Measurements from ENCODE around the gene SH3PXD2A.
A peak's percentile ranks its signal among the peaks of the same experiment; 100 is the strongest.
"Not testable (repeated sequence)": the region's sequence is repeated elsewhere in the genome, so short reads cannot be mapped to it uniquely, and the experiment has no call there.

SH3PXD2A gene

GRCh38 chr10:103745341-103746247, 109.8 kb downstream of the SH3PXD2A start:
- no peak for DNase-seq (ENCODE audit: low read depth)

GRCh38 chr10:103742824-103743223, 112.6 kb downstream of the SH3PXD2A start:
- no peak for DNase-seq (ENCODE audit: low read depth)

- no peak for DNase-seq (ENCODE audit: low read depth)
These were observed 114.8 kb downstream of the SH3PXD2A start for GRCh38 chr10:103740611-103741010.

GRCh38 chr10:103739039-103739764, 116.2 kb downstream of the SH3PXD2A start:
- peak; percentile 52 for DNase-seq (ENCODE audit: low read depth)

GRCh38 chr10:103737735-103738367, 117.5 kb downstream of the SH3PXD2A start:
- DNase-seq (ENCODE audit: low read depth): no peak

GRCh38 chr10:103736763-103737162, 118.6 kb downstream of the SH3PXD2A start:
- DNase-seq (ENCODE audit: low read depth): no peak

- DNase-seq (ENCODE audit: low read depth): no peak
These were observed 119.3 kb downstream of the SH3PXD2A start for GRCh38 chr10:103736044-103736443.

- no peak for DNase-seq (ENCODE audit: low read depth)
These were observed 120.6 kb downstream of the SH3PXD2A start for GRCh38 chr10:103734731-103735130.

- no peak for DNase-seq (ENCODE audit: low read depth)
These were observed 122.3 kb downstream of the SH3PXD2A start for GRCh38 chr10:103733045-103733419.

GRCh38 chr10:103732339-103733044, 122.9 kb downstream of the SH3PXD2A start:
- DNase-seq (ENCODE audit: low read depth): no peak

GRCh38 chr10:103731609-103732270, 123.6 kb downstream of the SH3PXD2A start:
- DNase-seq (ENCODE audit: low read depth): no peak

GRCh38 chr10:103731026-103731425, 124.3 kb downstream of the SH3PXD2A start:
- DNase-seq (ENCODE audit: low read depth): not testable (repeated sequence)

GRCh38 chr10:103729851-103730250, 125.5 kb downstream of the SH3PXD2A start:
- DNase-seq (ENCODE audit: low read depth): no peak

GRCh38 chr10:103727991-103728689, 127.2 kb downstream of the SH3PXD2A start:
- DNase-seq (ENCODE audit: low read depth): no peak

- no peak for DNase-seq (ENCODE audit: low read depth)
These were observed 127.8 kb downstream of the SH3PXD2A start for GRCh38 chr10:103727546-103727963.

- no peak for DNase-seq (ENCODE audit: low read depth)
These were observed 128.7 kb downstream of the SH3PXD2A start for GRCh38 chr10:103726637-103727036.

- DNase-seq (ENCODE audit: low read depth): no peak
These were observed 130.1 kb downstream of the SH3PXD2A start for GRCh38 chr10:103725242-103725641.

GRCh38 chr10:103724771-103725170, 130.6 kb downstream of the SH3PXD2A start:
- DNase-seq (ENCODE audit: low read depth): no peak

- no peak for DNase-seq (ENCODE audit: low read depth)
These were observed 131.3 kb downstream of the SH3PXD2A start for GRCh38 chr10:103724074-103724473.

- DNase-seq (ENCODE audit: low read depth): no peak
These were observed 131.8 kb downstream of the SH3PXD2A start for GRCh38 chr10:103723557-103723956.

- DNase-seq (ENCODE audit: low read depth): no peak
These were observed 132.7 kb downstream of the SH3PXD2A start for GRCh38 chr10:103722632-103723031.

Measured in fibroblast of the conjunctiva (primary cell).